HL-60 (cell line): ENCODE data around the gene TNFRSF9.

Experiments
- DNase-seq, 2 experiments: peaks; one replicate each; pipeline ENCODE4 v3.0.0-alpha.2; 2010 to 2020; ENCODE audit warnings: low read depth in 1 of 2, low spot score in 1 of 2
- H3K27ac ChIP-seq: fragments of 250-450 bp; sonication (Bioruptor Pico); replicated peaks from 2 replicates; pipeline ENCODE4 v1.5.1; 2020; ENCODE audit warnings: mild to moderate bottlenecking, moderate library complexity
- H3K27me3 ChIP-seq: fragments of 250-450 bp; sonication (Bioruptor Pico); 2 replicates; pipeline ENCODE4 v1.5.1; 2021; ENCODE audit warnings: mild to moderate bottlenecking, moderate library complexity; ENCODE audit not compliant: insufficient read depth, poor library complexity, severe bottlenecking
- H3K4me3 ChIP-seq: replicated peaks from 2 replicates; pipeline ENCODE4 v1.5.1; 2011; ENCODE audit warnings: mild to moderate bottlenecking, control low read depth, low read length; ENCODE audit not compliant: insufficient read depth
- GABPA ChIP-seq: IDR thresholded peaks from 2 replicates; pipeline ENCODE4 v1.6.1; 2012; ENCODE audit warnings: low read depth
- POLR2AphosphoS5 ChIP-seq: IDR thresholded peaks from 2 replicates; pipeline ENCODE4 v1.6.1; 2012; ENCODE audit warnings: low read depth
- REST ChIP-seq: IDR thresholded peaks from 2 replicates; pipeline ENCODE4 v1.6.1; 2012; ENCODE audit warnings: low read depth; ENCODE audit not compliant: insufficient replicate concordance
- SPI1 ChIP-seq: IDR thresholded peaks from 2 replicates; pipeline ENCODE4 v1.6.1; 2012; ENCODE audit warnings: low read depth, mild to moderate bottlenecking, borderline replicate concordance
- TF ChIP-seq, protein P1 (sequence below): IDR thresholded peaks from one replicate; pipeline ENCODE4 v1.5.1; 2011; ENCODE audit warnings: low read length, control low read depth, inconsistent platforms; ENCODE audit not compliant: insufficient read depth

TNFRSF9 gene

GRCh38 chr1:7985851-7986612, 45.4 kb upstream of the TNFRSF9 start:
- TF ChIP-seq SPI1 (no peak), POLR2AphosphoS5 (no peak), REST (no peak), GABPA (no peak)
- H3K27me3 ChIP-seq: no peaks in the 10 kb centered on the region
- no peak overlapping the region for H3K4me3 ChIP-seq
- no peak overlapping the region for H3K27ac ChIP-seq
- DNase-seq: no peak

- no peak for DNase-seq
- TF ChIP-seq SPI1 (no peak), REST (no peak), POLR2AphosphoS5 (no peak), GABPA (no peak)
- TF ChIP-seq, protein P1, sequence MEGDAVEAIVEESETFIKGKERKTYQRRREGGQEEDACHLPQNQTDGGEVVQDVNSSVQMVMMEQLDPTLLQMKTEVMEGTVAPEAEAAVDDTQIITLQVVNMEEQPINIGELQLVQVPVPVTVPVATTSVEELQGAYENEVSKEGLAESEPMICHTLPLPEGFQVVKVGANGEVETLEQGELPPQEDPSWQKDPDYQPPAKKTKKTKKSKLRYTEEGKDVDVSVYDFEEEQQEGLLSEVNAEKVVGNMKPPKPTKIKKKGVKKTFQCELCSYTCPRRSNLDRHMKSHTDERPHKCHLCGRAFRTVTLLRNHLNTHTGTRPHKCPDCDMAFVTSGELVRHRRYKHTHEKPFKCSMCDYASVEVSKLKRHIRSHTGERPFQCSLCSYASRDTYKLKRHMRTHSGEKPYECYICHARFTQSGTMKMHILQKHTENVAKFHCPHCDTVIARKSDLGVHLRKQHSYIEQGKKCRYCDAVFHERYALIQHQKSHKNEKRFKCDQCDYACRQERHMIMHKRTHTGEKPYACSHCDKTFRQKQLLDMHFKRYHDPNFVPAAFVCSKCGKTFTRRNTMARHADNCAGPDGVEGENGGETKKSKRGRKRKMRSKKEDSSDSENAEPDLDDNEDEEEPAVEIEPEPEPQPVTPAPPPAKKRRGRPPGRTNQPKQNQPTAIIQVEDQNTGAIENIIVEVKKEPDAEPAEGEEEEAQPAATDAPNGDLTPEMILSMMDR: no peak
- Histone ChIP-seq H3K27me3 (no peaks in the 10 kb centered on the region), H3K27ac (no peak overlapping the region), H3K4me3 (no peak overlapping the region)
Observed at GRCh38 chr1:7984811-7985210, 44.2 kb upstream of the TNFRSF9 start.

GRCh38 chr1:7983086-7983778, 42.6 kb upstream of the TNFRSF9 start:
- H3K27ac ChIP-seq: no peak overlapping the region
- DNase-seq: no peak
- H3K27me3 ChIP-seq: no peaks in the 10 kb centered on the region
- H3K4me3 ChIP-seq: no peak overlapping the region
- TF ChIP-seq REST (no peak), SPI1 (no peak), GABPA (no peak), POLR2AphosphoS5 (no peak)
- TF ChIP-seq, protein P1: no peak
